HG03060 (cell line): ENCODE measurements around the gene MED22.
"Not testable (repeated sequence)": the region's sequence is repeated elsewhere in the genome, so short reads cannot be mapped to it uniquely, and the experiment has no call there.

Experiments
- ATAC-seq: cut with Tn5 transposase; IDR thresholded peaks from one replicate; pipeline ENCODE4 v1.9.1; 2021; ENCODE audit warnings: low read depth, moderate number of reproducible peaks; ENCODE audit not compliant: unreplicated experiment

Gene MED22

DNA sequence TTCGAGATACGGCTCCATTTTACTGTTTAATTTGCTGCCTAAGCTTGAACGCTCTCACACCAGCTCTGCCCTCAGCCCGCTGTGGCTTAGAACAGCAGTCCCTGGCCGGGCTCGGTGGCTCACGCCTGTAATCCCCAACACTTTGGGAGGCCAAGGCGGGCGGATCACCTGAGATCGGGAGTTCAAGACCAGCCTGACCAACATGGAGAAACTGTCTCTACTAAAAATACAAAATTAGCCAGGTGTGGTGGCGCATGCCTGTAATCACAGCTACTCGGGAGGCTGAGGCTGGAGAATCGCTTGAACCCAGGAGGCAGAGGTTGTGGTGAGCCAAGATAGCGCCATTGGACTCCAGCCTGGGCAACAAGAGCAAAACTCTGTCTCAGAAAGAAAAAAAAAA is 29.3 kb upstream of the MED22 start:
- ATAC-seq, result not testable (repeated sequence)

DNA sequence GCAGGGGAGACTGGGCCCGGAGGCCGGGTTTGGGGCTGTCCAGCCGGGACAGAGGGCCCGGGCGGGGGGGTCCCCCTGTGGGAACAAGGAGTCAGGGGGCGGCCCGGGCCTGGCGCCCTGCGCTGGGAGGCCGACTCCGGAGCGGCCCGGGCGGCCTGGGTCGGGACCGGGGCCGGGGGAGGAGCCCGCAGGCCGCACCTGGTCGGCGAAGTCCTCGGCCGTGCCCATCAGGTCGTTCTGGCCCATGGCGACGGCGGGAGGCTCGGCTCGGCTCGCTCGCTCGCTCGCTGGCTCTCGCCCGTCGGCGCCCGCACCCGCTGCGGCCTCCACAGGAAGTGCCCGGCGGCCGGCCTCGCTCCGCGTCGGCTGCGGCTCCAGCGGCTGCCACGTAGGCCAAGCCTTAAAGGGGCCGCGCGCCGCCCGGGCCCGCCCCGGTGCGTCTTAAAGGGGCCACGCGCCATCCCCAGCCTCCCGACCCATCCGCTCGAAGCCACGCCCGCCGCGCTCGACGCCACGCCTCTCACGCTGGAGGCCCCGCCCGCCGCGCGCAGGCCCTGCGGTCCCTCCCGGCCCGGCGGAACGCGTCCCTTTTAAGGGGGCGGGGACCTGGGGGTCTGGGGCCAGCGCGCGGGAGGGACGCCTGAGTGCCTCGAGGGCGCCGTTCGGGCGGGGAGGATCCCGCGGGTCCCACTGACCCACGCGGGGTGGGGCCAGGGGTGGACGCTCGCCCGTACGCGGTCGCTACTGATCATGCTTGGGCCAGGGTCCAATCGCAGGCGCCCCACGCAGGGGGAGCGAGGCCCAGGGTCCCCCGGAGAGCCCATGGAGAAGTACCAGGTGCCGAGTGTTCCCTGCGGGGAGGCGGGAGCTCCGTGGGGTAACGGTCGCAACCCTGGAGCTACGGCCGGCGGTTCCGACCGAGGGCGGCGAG is 28.1 kb upstream of the MED22 start, which contains the start of the genes STKLD1 and SURF4:
STKLD1 (plus strand) TSS at position 643 of the 931 bp plus-strand sequence; CDS start at position 751, 108 bp downstream.
SURF4 (minus strand) TSS at position 337 of the 931 bp plus-strand sequence; CDS start at position 246, 91 bp downstream.
- ATAC-seq, result peak; percentile 58

- no peak for ATAC-seq
These were observed 27.3 kb upstream of the MED22 start for GRCh38 chr9:133375116-133375723.

- no peak for ATAC-seq
These were observed 26.7 kb upstream of the MED22 start for GRCh38 chr9:133374612-133375115.

GRCh38 chr9:133372144-133372543 is 24.2 kb upstream of the MED22 start:
- ATAC-seq, result no peak

DNA sequence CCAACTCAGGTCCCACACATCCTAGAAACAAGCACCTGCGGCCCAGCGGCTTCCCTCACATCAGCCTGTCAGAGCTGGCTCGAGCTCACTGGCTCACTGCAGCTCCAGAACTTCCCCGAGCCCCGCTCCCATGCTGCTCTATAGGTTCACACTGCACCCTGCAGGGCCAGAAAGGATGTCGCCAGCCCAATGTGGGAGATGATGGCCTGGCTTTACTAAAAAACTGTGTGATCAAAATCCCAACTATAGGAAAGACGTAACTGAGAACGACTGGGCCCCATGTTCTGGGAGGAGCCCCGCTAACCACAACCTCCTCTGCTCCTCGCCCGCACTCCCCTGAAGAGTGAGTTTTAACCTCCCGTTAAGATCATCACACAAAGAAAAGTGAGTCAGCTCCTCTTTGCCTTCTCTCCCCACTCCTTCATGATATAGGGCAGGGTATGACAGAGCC is 23.4 kb upstream of the MED22 start:
- ATAC-seq, result no peak

GRCh38 chr9:133370685-133371084 is 22.8 kb upstream of the MED22 start:
- no peak for ATAC-seq

GRCh38 chr9:133369933-133370332 is 22.0 kb upstream of the MED22 start:
- ATAC-seq, result no peak

- ATAC-seq, result no peak
These were observed 21.5 kb upstream of the MED22 start for GRCh38 chr9:133369422-133369821.

DNA sequence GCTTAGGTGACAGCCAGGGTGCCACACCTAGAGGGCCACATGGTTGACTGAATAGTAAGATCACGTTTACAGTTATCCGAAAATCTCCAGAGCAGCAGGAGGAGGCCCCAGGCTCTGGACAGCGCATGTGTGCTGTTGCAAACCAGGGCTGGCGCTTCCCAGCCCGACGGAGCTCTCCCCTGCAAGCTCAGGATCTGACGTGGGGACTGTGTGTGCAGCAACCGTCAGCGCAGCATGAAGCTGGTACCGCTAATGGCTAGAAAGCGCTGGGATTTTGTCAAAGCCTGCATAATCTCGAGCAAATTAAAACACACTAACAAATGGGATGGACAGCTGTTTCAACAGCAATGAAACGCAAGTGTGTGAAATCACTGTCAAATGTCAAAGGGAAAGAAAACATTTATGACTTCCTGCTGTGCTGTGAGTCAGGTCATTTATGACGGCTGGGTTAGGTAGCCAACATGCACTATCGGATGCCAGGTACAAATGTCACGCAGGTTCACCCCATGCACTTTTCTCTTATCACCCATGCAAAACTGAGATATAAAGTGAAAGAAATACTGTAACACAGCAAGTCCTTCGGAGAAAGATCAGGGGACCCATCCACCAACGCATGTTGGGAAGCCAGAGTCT is 20.4 kb upstream of the MED22 start:
- no peak for ATAC-seq

- no peak for ATAC-seq
These were observed 19.8 kb upstream of the MED22 start for GRCh38 chr9:133367778-133368177.

GRCh38 chr9:133367221-133367620 is 19.3 kb upstream of the MED22 start:
- no peak for ATAC-seq

- ATAC-seq, result no peak
These were observed 18.5 kb upstream of the MED22 start for GRCh38 chr9:133366435-133366834.

- no peak for ATAC-seq
These were observed 14.6 kb upstream of the MED22 start for GRCh38 chr9:133362359-133363044.

- no peak for ATAC-seq
These were observed 13.7 kb upstream of the MED22 start for GRCh38 chr9:133361507-133362092.

GRCh38 chr9:133360400-133361393 is 12.8 kb upstream of the MED22 start:
- ATAC-seq, result no peak

DNA sequence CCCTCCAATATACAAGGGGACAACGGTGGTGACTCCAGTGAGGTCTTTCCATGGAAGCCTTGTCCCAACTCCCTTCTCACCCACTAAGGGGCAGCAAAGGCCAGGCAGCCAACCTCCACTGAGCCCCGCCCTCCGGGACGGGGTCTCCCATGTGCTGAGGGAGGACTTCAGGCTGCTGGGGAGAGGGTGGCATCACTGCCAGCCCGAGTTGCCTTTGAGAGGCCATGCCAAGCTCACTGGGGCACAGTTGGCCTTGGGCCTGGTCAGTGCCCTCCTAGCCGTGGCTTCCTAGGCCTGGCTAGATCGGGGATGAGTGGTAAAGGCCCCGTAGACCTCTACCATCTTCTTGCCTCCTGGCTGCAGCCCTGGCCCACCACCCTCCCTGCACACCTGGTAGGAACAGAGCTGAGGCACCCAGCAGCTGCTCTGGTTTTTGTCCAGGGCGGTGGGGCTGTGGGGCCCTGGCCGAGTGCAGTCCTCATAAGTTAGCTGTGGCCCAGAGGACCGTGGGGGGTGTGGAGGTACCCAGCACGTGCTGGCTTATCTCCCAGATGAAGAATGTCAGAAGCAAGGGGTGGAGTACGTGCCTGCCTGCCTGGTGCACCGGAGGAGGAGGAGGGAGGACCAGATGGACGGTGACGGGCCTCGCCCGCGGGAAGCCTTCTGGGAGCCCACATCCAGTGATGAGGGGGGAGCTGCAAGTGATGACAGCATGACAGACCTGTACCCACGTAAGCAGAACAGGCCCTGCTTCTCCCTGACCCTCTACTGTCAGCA is 11.7 kb upstream of the MED22 start:
- ATAC-seq, result no peak

GRCh38 chr9:133357656-133358055 is 9.7 kb upstream of the MED22 start:
- no peak for ATAC-seq
